Esophagus muscularis mucosa (tissue), 4 donors: Measurements from ENCODE around the gene ARHGEF6.

ENCODE experiments used
- CTCF ChIP-seq, 3 experiments: fragments of 200-600 bp in 2 of 3; fragments of 450-650 bp in 1 of 3; sonication (generic) in 2 of 3; IDR thresholded peaks; one replicate each; pipeline ENCODE4 v1.5.1; 2017 to 2019; ENCODE audit warnings: antibody characterized with exemption in 3 of 3, mild to moderate bottlenecking in 2 of 3, moderate library complexity in 1 of 3
- EP300 ChIP-seq: sonication (generic); formaldehyde crosslinking; IDR thresholded peaks from one replicate; pipeline ENCODE4 v1.6.1; 2017; ENCODE audit warnings: antibody characterized with exemption
- POLR2A ChIP-seq: fragments of 450-650 bp; IDR thresholded peaks from one replicate; pipeline ENCODE4 v1.6.1; 2017; ENCODE audit warnings: antibody characterized with exemption, moderate library complexity, mild to moderate bottlenecking, low read depth
- POLR2AphosphoS5 ChIP-seq, 2 donors: sonication (generic); formaldehyde crosslinking; IDR thresholded peaks; one replicate each; pipeline ENCODE4 v1.6.1; 2017; ENCODE audit warnings: antibody characterized with exemption in 2 of 2

GRCh38 chrX:136762820-136763452, 17.8 kb downstream of the ARHGEF6 start:
- TF ChIP-seq CTCF (IDR thresholded peaks at IDR 0.05) (no peak), POLR2AphosphoS5 (IDR thresholded peaks at IDR 0.05) (no peak), POLR2A (no peak), EP300 (no peak)
